HG03139 (cell line): Measurements from ENCODE around the gene DDR2.
A peak's percentile ranks its signal among the peaks of the same experiment; 100 is the strongest.
"Not testable (repeated sequence)": the region's sequence is repeated elsewhere in the genome, so short reads cannot be mapped to it uniquely, and the experiment has no call there.

ENCODE experiments used
- ATAC-seq: cut with Tn5 transposase; IDR thresholded peaks from one replicate; pipeline ENCODE4 v1.9.1; 2021; ENCODE audit not compliant: unreplicated experiment

The DDR2 gene

DNA sequence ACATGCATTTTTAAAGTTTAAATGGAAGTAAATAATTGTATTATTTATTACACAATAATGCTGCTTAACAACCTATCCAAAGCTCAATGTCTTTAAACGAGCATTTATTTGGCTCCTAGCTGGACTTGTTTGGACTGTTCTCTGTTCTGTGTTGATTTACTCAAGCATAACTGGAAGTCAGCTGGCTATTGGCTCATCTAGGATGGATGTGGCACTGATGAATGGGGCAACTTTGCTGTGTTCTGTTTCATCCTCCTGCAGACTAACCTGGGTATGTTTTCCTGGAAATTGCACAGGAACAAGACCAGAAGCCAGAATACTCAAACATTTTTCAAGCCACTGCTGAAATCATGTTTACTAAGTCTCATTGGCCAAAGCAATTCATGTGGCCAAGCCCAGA, 87.4 kb downstream of the DDR2 start:
- ATAC-seq = no peak

- ATAC-seq = no peak
Measured at GRCh38 chr1:162720996-162721395, 88.7 kb downstream of the DDR2 start.

DNA sequence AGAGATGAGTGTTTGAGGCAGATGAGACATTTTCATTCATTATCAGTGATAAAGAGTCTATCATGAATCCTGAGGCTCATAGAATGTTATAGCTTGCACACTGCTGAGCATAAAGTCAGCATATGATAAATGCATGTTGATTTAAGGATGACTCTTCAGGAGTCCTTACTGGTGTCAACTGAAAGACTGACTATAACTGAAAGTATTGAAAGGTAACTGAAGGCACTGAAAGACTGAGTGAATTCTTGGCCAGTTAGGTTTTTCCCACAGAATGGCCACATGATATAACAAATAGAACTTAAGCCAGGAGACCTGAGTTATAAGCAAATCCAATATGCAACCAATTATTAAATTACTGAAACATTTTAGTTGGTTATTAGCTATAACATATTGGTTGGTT, 89.2 kb downstream of the DDR2 start:
- ATAC-seq = no peak

DNA sequence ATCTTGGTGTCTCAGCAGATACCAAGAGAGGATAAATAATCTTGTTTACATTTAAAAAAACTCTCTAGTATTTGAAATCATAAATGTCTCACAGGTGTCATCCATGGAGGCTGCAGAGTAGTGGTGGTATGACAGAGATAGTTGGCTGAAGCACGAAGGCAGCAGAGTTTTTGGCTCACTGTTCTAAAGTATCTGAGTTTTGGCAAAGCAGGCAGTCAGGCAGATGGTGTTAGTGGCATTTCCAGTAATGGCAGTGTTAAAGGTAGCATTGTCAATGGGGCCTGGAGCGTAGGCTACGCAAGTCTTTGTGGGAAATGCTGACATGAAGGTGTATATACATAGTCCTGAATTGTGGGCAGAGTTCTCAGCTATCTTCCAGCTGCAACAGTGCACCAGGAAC, 89.8 kb downstream of the DDR2 start:
- no peak for ATAC-seq

GRCh38 chr1:162724583-162725120, 92.4 kb downstream of the DDR2 start:
- no peak for ATAC-seq

DNA sequence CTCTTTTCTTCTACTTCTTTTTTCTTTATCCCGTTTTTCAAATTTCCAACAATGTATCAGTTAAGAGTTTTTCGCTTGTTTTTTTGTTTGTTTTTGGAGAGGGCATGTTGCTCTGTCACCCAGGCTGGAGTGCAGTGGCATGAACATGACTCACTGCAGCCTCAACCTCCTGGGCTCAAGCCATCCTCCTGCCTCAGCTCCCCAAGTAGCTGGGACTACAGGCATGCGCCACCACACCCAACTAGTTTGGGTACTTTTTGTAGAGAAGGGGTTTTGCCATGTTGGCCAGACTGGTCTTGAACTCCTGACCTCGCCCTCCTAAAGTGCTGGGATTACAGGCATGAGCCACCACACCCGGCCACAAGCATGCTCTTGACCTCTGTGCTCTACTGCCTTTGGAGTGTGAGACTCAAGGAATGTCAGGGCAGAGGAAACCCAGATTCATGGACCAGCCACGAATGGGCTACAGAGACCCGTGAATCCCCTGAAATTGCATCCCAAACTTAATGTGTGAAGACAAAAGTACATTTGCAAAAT, 93.1 kb downstream of the DDR2 start:
- no peak for ATAC-seq

- ATAC-seq = no peak
Measured at GRCh38 chr1:162726555-162726954, 94.3 kb downstream of the DDR2 start.

DNA sequence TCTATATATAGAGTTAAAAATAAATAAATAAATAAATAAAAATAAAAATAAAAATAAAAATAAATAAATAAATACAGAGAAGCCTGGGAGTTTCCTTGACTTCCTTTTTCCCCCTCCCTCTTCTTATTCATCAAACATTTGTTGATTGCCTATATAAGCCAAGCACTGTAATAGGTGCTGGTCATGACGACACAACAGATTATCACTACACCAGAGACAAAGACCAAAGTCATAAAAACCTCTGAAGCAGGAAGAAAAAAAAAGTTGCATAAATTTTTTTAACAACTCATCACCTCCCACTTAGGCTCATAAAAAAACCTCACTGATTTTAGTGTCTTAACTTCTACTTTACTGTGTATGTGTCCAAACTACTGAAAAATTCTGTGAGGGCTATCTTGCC, 95.2 kb downstream of the DDR2 start:
- not testable (repeated sequence) for ATAC-seq

GRCh38 chr1:162728573-162728972, 96.3 kb downstream of the DDR2 start:
- no peak for ATAC-seq

- not testable (repeated sequence) for ATAC-seq
Measured at GRCh38 chr1:162729195-162729774, 97.0 kb downstream of the DDR2 start.

DNA sequence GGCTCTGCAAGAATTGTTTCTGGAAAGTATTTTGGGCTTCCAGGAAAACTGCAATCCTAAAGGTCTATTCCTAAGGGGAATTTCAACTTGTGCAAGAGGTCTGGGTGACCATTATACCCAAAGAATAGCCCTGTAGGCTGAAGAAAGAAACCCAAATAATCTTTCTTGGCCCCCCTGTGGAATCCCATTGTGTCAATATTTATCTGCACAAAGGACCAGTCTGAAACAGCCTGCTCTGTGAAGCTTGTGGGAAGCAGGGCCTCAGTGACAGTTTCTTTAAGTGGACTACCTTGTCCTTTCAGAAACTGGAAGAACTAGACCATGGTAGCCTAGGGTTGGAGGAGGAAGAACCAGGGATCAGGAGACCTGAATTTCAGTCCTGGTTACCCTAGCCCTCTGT, 99.8 kb downstream of the DDR2 start:
- ATAC-seq = no peak

DNA sequence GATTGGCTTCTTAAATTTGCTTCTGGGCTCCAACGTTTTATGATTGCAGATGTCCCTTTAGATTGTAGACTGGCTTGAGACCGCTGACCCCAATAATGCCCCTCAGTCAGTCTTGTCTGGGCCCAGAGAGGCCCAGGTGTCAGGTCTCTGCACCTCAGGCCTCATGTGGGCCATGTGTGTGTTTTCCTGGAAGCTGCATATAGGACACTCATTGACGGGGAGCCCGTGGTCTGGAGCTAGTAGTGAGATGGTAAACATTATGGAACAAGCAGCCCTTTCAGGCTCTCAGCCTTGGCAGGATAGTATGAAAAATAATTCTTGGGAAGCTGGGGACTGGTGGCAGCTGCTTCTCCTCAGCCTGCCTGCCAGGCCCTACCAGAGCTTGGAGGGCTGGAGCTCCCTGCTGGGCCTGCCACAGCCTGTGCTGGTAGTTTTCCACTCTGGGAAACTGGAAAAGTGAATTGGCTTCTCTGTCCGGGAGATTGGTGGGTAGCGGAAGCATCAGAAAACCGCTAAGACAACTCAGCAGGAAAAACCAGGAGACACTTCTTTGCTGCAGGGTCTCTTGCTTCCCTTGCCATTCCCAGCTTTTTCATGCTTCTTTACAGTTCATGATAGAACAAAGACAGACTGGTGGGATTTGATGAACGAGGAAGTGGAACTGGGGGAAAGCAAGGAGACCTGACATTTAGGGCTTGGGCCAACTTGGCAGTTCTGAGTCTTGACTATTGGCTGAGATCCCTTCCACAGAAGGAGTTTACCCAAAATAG, 100.5 kb downstream of the DDR2 start:
- ATAC-seq = no peak

- no peak for ATAC-seq
Measured at GRCh38 chr1:162733336-162733590, 101.0 kb downstream of the DDR2 start.

- ATAC-seq = no peak
Measured at GRCh38 chr1:162734047-162734446, 101.8 kb downstream of the DDR2 start.

GRCh38 chr1:162736184-162736583, 103.9 kb downstream of the DDR2 start:
- ATAC-seq = no peak

GRCh38 chr1:162736633-162737067, 104.4 kb downstream of the DDR2 start:
- ATAC-seq = peak; percentile 67

- ATAC-seq = no peak
Measured at GRCh38 chr1:162740755-162741154, 108.5 kb downstream of the DDR2 start.

- no peak for ATAC-seq
Measured at GRCh38 chr1:162741574-162741973, 109.3 kb downstream of the DDR2 start.

- not testable (repeated sequence) for ATAC-seq
Measured at GRCh38 chr1:162746264-162746942, 114.1 kb downstream of the DDR2 start.

- ATAC-seq = no peak
Measured at GRCh38 chr1:162753001-162753658, 120.9 kb downstream of the DDR2 start.

- ATAC-seq = no peak
Measured at GRCh38 chr1:162753998-162754585, 121.8 kb downstream of the DDR2 start.
